GM12878 (cell line): ENCODE data around the gene LDB3. TPM values are rescaled to one million over a fixed set of nuclear protein-coding genes. Genes with fewer than 3 reads are reported as not detected.

Experiments
- ATAC-seq: fragments of 200-7000 bp; cut with Tn5 transposase; 3 replicates; pipeline ENCODE4 v1.9.1; 2020; ENCODE audit warnings: mild to moderate bottlenecking, moderate library complexity
- BruUV-seq: library from RNA; stranded (reverse); fragments of 400-500 nt; replicated peaks from 2 replicates; lab custom pipeline; 2021; lab: Mats Ljungman, UMichigan
- CTCF ChIA-PET: fragments of 300-600 bp; sonication (Branson Sonifier 250); formaldehyde crosslinking; extraction: SDS; loops from one replicate; lab custom pipeline; 2021; ENCODE audit warnings: inconsistent platforms; lab: Yijun Ruan, JAX
- POLR2A ChIA-PET: fragments of 350-600 bp; formaldehyde crosslinking; extraction: SDS; loops from one replicate; lab custom pipeline; 2021; ENCODE audit warnings: inconsistent platforms; lab: Charles Lee
- RAD21 ChIA-PET: fragments of 300-600 bp; sonication (Branson Sonifier 250); formaldehyde crosslinking; loops from one replicate; lab custom pipeline; 2023; ENCODE audit warnings: antibody characterized with exemption; ENCODE audit not compliant: unreplicated experiment; lab: Charles Lee
- SMC1A ChIA-PET: fragments of 300-600 bp; sonication (Branson Sonifier 250); formaldehyde crosslinking; loops from one replicate; lab custom pipeline; 2023; ENCODE audit not compliant: unreplicated experiment, uncharacterized antibody; lab: Charles Lee
- DNase-seq: peaks from one replicate; pipeline ENCODE4 v3.0.0-alpha.2; 2011; ENCODE audit warnings: low read depth, low spot score
- FAIRE-seq: peaks from 3 replicates; lab custom pipeline; 2011; peaks lifted over from hg19 to GRCh38; lab: Jason Lieb, UNC
- H2AFZ ChIP-seq: 2 replicates; pipeline ENCODE4 v1.6.0; 2011; ENCODE audit warnings: low read depth, low read length, control low read depth; ENCODE audit not compliant: control insufficient read depth
- H3K27ac ChIP-seq: 2 replicates; pipeline ENCODE4 v1.5.1; 2011; ENCODE audit warnings: control low read depth; ENCODE audit not compliant: control insufficient read depth, insufficient read depth
- H3K27me3 ChIP-seq, 2 experiments: replicated peaks in 1 of 2; 2 replicates each; pipeline versions ENCODE4 v1.6.0 to v1.6.1; 2011; ENCODE audit warnings: low read length in 1 of 2; ENCODE audit not compliant: control insufficient read depth in 2 of 2, insufficient read depth in 2 of 2
- H3K36me3 ChIP-seq, 2 experiments: 2 replicates each; pipeline ENCODE4 v1.5.1; 2011; ENCODE audit warnings: low read length in 1 of 2; ENCODE audit not compliant: control insufficient read depth in 2 of 2, insufficient read depth in 2 of 2
- H3K4me1 ChIP-seq: 2 replicates; pipeline ENCODE4 v1.6.1; 2011; ENCODE audit warnings: mild to moderate bottlenecking, low read length, moderate library complexity, mixed read lengths; ENCODE audit not compliant: control insufficient read depth, insufficient read depth
- H3K4me2 ChIP-seq: 2 replicates; pipeline ENCODE4 v1.6.0; 2011; ENCODE audit warnings: control low read depth; ENCODE audit not compliant: control insufficient read depth, insufficient read depth
- H3K4me3 ChIP-seq: fragments of 200-600 bp; sonication (generic); 2 replicates; pipeline ENCODE4 v1.5.1; 2016
- H3K79me2 ChIP-seq: 2 replicates; pipeline ENCODE4 v1.6.0; 2011; ENCODE audit warnings: low read length; ENCODE audit not compliant: control insufficient read depth, insufficient read depth
- H3K9ac ChIP-seq: 2 replicates; pipeline ENCODE4 v1.8.0; 2011; ENCODE audit warnings: low read length, control low read depth, mixed read lengths; ENCODE audit not compliant: control insufficient read depth, insufficient read depth
- H3K9me3 ChIP-seq: replicated peaks from 3 replicates; pipeline ENCODE4 v1.5.1; 2011; ENCODE audit warnings: mild to moderate bottlenecking, low read length; ENCODE audit not compliant: control insufficient read depth, insufficient read depth
- H4K20me1 ChIP-seq: 2 replicates; pipeline ENCODE4 v1.6.0; 2011; ENCODE audit not compliant: control insufficient read depth, insufficient read depth
- ATF3 ChIP-seq: IDR thresholded peaks from 2 replicates; pipeline ENCODE4 v1.6.1; 2011; ENCODE audit warnings: low read depth, mild to moderate bottlenecking, low read length, moderate library complexity, borderline replicate concordance; ENCODE audit errors: extremely low read depth
- CHD2 ChIP-seq: IDR thresholded peaks from 2 replicates; pipeline ENCODE4 v1.6.1; 2011; ENCODE audit warnings: low read depth, low read length, improper control_type of control experiment, borderline replicate concordance
- CUX1 ChIP-seq: IDR thresholded peaks from 2 replicates; pipeline ENCODE4 v1.6.1; 2012; ENCODE audit warnings: improper control_type of control experiment, low read depth, low read length; ENCODE audit not compliant: insufficient replicate concordance
- ETV6 ChIP-seq, 2 experiments: fragments of 450-650 bp in 1 of 2; IDR thresholded peaks in 1 of 2; conservative IDR thresholded peaks in 1 of 2; 2 replicates each; pipeline ENCODE4 v1.6.1; 2014; ENCODE audit warnings: antibody characterized with exemption in 1 of 2, borderline replicate concordance in 1 of 2, low read depth in 1 of 2, mild to moderate bottlenecking in 1 of 2, moderate library complexity in 1 of 2
- JUNB ChIP-seq: IDR thresholded peaks from 2 replicates; pipeline ENCODE4 v1.6.1; 2016; ENCODE audit warnings: antibody characterized with exemption, mild to moderate bottlenecking
- MYB ChIP-seq: fragments of 150-350 bp; IDR thresholded peaks from 2 replicates; pipeline ENCODE4 v1.6.1; 2014; ENCODE audit warnings: mild to moderate bottlenecking, low read depth, low read length, borderline replicate concordance
- NR2C1 ChIP-seq: fragments of 450-650 bp; IDR thresholded peaks from 2 replicates; pipeline ENCODE4 v1.6.1; 2017; ENCODE audit warnings: antibody characterized with exemption, mild to moderate bottlenecking, moderate library complexity
- SIN3A ChIP-seq: IDR thresholded peaks from 2 replicates; pipeline ENCODE4 v1.6.1; 2012; ENCODE audit warnings: low read depth, low read length, improper control_type of control experiment
- USF1 ChIP-seq: IDR thresholded peaks from 2 replicates; pipeline ENCODE4 v1.6.1; 2011; ENCODE audit warnings: borderline replicate concordance, low read depth, mild to moderate bottlenecking, moderate library complexity, mixed read lengths, low read length; ENCODE audit not compliant: insufficient read depth; ENCODE audit errors: extremely low read length
- ZBTB4 ChIP-seq: fragments of 450-650 bp; formaldehyde crosslinking; IDR thresholded peaks from 2 replicates; pipeline ENCODE4 v1.4.0; 2022; ENCODE audit warnings: mild to moderate bottlenecking, moderate library complexity
- ZNF384 ChIP-seq: IDR thresholded peaks from 2 replicates; pipeline ENCODE4 v1.6.1; 2012; ENCODE audit warnings: low read depth, mild to moderate bottlenecking, low read length, improper control_type of control experiment, borderline replicate concordance
- WGBS: methylation state at CpG from one replicate; pipeline ENCODE4 v1.1.6; 2016; ENCODE audit warnings: low lambda C conversion rate; ENCODE audit not compliant: insufficient replicate concordance, insufficient coverage; ENCODE audit errors: missing lambda C conversion rate; 5-methylcytosine and 5-hydroxymethylcytosine counted together
- in situ Hi-C: fragments of 300-500 bp; cut with MboI; formaldehyde crosslinking; loops from 9 replicates; pipeline ENCODE4 v1.14.3; 2018; ENCODE audit warnings: mixed read lengths
- intact Hi-C: fragments of 100-400 bp; cut with micrococcal nuclease; formaldehyde crosslinking; loops from one replicate; pipeline ENCODE4 v1.14.2; 2022; ENCODE audit not compliant: unreplicated experiment
- polyA plus RNA-seq, 11 experiments: library from polyadenylated mRNA; depleted of rRNA in 4 of 11; unstranded in 6 of 11; stranded (reverse) in 5 of 11; fragments of >200 nt; fragmentation: Nextera tagmentation in 4 of 11; fragmentation: Illumina TruSeq in 1 of 11; extraction: Ambion mirVana in 4 of 11; extraction: Trizol in 1 of 11; gene quantifications; 1 replicate in 1 of 11; 2 replicates in 10 of 11; pipeline versions ENCODE4 v1.2.1 to v1.2.3, GENCODE V29; 2011 to 2016; ENCODE audit warnings: inconsistent platforms in 2 of 11, missing spikeins in 2 of 11, low read depth in 1 of 11
- total RNA-seq, 4 experiments: library from RNA; depleted of rRNA in 3 of 4; stranded (reverse); fragments of >200 nt in 3 of 4; fragmentation: Illumina TruSeq in 1 of 4; extraction: Trizol in 1 of 4; gene quantifications; 2 replicates each; pipeline versions ENCODE4 v1.2.1 to v1.2.3, GENCODE V29; 2013 to 2021

Gene LDB3
- total and polyA plus RNA-seq, 10 of the 15 experiments (the other 5 are each of a cell fraction or from before 2014, with no cell fraction given): 0.02 to 0.07 (median 0.04) TPM; not detected in 1

GRCh38 chr10:86646532-86646931 is 21.8 kb upstream of the LDB3 start (continued):
- TF ChIP-seq USF1 (no peak), ETV6 (conservative IDR thresholded peaks at IDR 0.05 in 1 of 2, IDR thresholded peaks at IDR 0.05 in 1 of 2; ENCODE audit: borderline replicate concordance in 1 of 2, low read depth in 1 of 2) (no peak), ZNF384 (no peak), MYB (no peak)

- Histone ChIP-seq H2AFZ (no peak overlapping the region), H3K9ac (no peak overlapping the region), H3K27me3 (no peaks in the 10 kb centered on the region; a peak in 1 of 4 replicates), H3K9me3 (no peaks in the 10 kb centered on the region), H3K4me1 (peaks cover 18% of the 10 kb centered on the region), H3K4me3 (no peak overlapping the region), H4K20me1 (no peaks in the 10 kb centered on the region), H3K4me2 (no peak overlapping the region), H3K79me2 (no peaks in the 10 kb centered on the region), H3K27ac (no peak overlapping the region), H3K36me3 (no peaks in the 10 kb centered on the region)
- in situ Hi-C loops: no loop called here
- no peak for FAIRE-seq
- no peak for ATAC-seq
- intact Hi-C loops: no loop called here
- CTCF ChIA-PET: interaction anchor here (0.8 kb wide), 1 partner anchor 9 kb away, joined by 3 read pairs; no protein-coding TSS in a partner anchor
- BruUV-seq: no TSS peak
- no peak for DNase-seq
- SMC1A ChIA-PET: interaction anchor here (0.5 to 1.6 kb wide), 3 partner anchors 9 to 260 kb away, joined by 3 to 4 read pairs (median 3); no protein-coding TSS in a partner anchor
- 54% methylated on average over 6 of the region's 6 CpGs for WGBS
- RAD21 ChIA-PET: interaction anchor here (0.6 kb wide), 1 partner anchor 246 kb away, joined by 4 read pairs; no protein-coding TSS in a partner anchor
- POLR2A ChIA-PET: interaction anchor here (0.7 to 0.9 kb wide), 2 partner anchors 21 to 113 kb away, joined by 3 to 4 read pairs; no protein-coding TSS in a partner anchor
- TF ChIP-seq ZBTB4 (CRISPR knock-in tag): no peak
- TF ChIP-seq CHD2: no peak
- no peak for TF ChIP-seq CUX1
- no peak for TF ChIP-seq SIN3A
- no peak for TF ChIP-seq JUNB
- TF ChIP-seq ATF3: no peak
- TF ChIP-seq NR2C1: no peak
These were observed 21.4 kb upstream of the LDB3 start for GRCh38 chr10:86646933-86647332.
